Psoas muscle (tissue), 8 donors: ENCODE data around the gene BRPF1. TPM values are rescaled to one million over a fixed set of nuclear protein-coding genes. Genes with fewer than 3 reads are reported as not detected.

Experiments
- ATAC-seq, 4 donors: fragments of 200-7000 bp; cut with Tn5 transposase; one replicate each; pipeline ENCODE4 v1.9.1; 2020; ENCODE audit warnings: moderate library complexity in 3 of 4, mild to moderate bottlenecking in 2 of 4
- DNase-seq, 2 donors: peaks; one replicate each; pipeline ENCODE4 v3.0.0-alpha.2; 2020
- H3K27ac ChIP-seq: fragments of 200-600 bp; one replicate; pipeline ENCODE4 v1.8.0; 2022
- H3K27me3 ChIP-seq, 3 donors: fragments of 200-600 bp in 1 of 3; one replicate each; pipeline versions ENCODE4 v1.6.1 to v1.8.0; 2013 to 2022; ENCODE audit warnings: low read length in 2 of 3, mild to moderate bottlenecking in 2 of 3, moderate library complexity in 1 of 3; ENCODE audit not compliant: insufficient read depth in 3 of 3
- H3K36me3 ChIP-seq, 2 donors: fragments of 200-600 bp in 1 of 2; one replicate each; pipeline versions ENCODE4 v1.6.1 to v1.8.0; 2013 to 2022; ENCODE audit warnings: low read depth in 1 of 2, mild to moderate bottlenecking in 1 of 2, moderate library complexity in 1 of 2; ENCODE audit not compliant: insufficient read depth in 1 of 2
- H3K4me1 ChIP-seq: fragments of 200-600 bp; one replicate; pipeline ENCODE4 v1.8.0; 2022
- H3K4me3 ChIP-seq: fragments of 200-600 bp; one replicate; pipeline ENCODE4 v1.8.0; 2022; ENCODE audit warnings: mild to moderate bottlenecking
- H3K9me3 ChIP-seq: fragments of 200-600 bp; one replicate; pipeline ENCODE4 v1.8.0; 2022
- CTCF ChIP-seq: fragments of 200-600 bp; IDR thresholded peaks from one replicate; pipeline ENCODE4 v1.8.0; 2022; ENCODE audit warnings: antibody characterized with exemption
- WGBS, 3 donors: extraction: QIAGEN DNeasy Blood & Tissue Kit; methylation state at CpG; one replicate each; pipeline versions ENCODE4 v1.1.6 to v1.1.7; 2013; 5-methylcytosine and 5-hydroxymethylcytosine counted together
- intact Hi-C, 2 donors: fragments of 100-400 bp; cut with DNase I; formaldehyde crosslinking; loops; one replicate each; pipeline versions ENCODE4 v1.11.0 to v1.14.2; 2022
- polyA plus RNA-seq, 3 donors: library from polyadenylated mRNA; stranded (reverse); fragments of 200-250 nt; gene quantifications; one replicate each; pipeline ENCODE4 v1.2.3, GENCODE V29; 2013
- total RNA-seq, 4 donors: library from RNA; stranded (reverse); fragmentation: NEBNext Ultra II Directional in 2 of 4; extraction: Animal tissue kit (Norgen Biotek cat#: 25700) in 2 of 4; gene quantifications; one replicate each; pipeline versions ENCODE4 v1.2.1 to v1.2.4, GENCODE V29; 2021 to 2023
- donor health status: healthy with polysubstance abuse.
- donor health status: DM: no; HTN: no; CAD: no; lungs with moderate emphysema.
- donor health status: Bipolar disorder and iron deficiency.
- donor health status: healthy.
- donor health status: DM: yes; HTN: yes; CAD: no.
- donor health status: DM: no; HTN: no; CAD: no.
- donor health status: DM: no; HTN: no; CAD: no.
- donor health status: DM: yes; HTN: yes; CAD: no.

Gene BRPF1
- total and polyA plus RNA-seq, 7 donors = 6.8 to 16.1 (median 9.9) TPM

GRCh38 chr3:9725775-9726515 is 5.6 kb upstream of the BRPF1 start:
- H3K27ac ChIP-seq = no peak overlapping the region
- intact Hi-C loops = no loop called here
- ATAC-seq (no peak), DNase-seq (no peak)
- H3K9me3 ChIP-seq = no peaks in the 10 kb centered on the region
- no peak overlapping the region for H3K4me3 ChIP-seq
- WGBS, 3 donors = 84 to 96% (median 87%) methylated on average over 4 of the region's 4 CpGs
- no peaks in the 10 kb centered on the region for H3K36me3 ChIP-seq
- no peaks in the 10 kb centered on the region for H3K4me1 ChIP-seq
- no peak for TF ChIP-seq CTCF
- no peaks in the 10 kb centered on the region for H3K27me3 ChIP-seq

- H3K27me3 ChIP-seq = no peaks in the 10 kb centered on the region
- intact Hi-C loops = no loop called here
- TF ChIP-seq CTCF = no peak
- no peak for ATAC-seq
- 8 to 14% (median 13%) methylated on average over 11 of the region's 11 CpGs for WGBS, 3 donors
- no peaks in the 10 kb centered on the region for H3K9me3 ChIP-seq
- H3K4me3 ChIP-seq = no peak overlapping the region
- no peak for DNase-seq
- no peaks in the 10 kb centered on the region for H3K36me3 ChIP-seq
- H3K27ac ChIP-seq = no peak overlapping the region
- no peaks in the 10 kb centered on the region for H3K4me1 ChIP-seq
Observed at GRCh38 chr3:9727041-9727595, 4.4 kb upstream of the BRPF1 start.

GRCh38 chr3:9727743-9728142 is 3.8 kb upstream of the BRPF1 start:
- WGBS, 3 donors = 90 to 95% (median 90%) methylated on average over 2 of the region's 2 CpGs
- H3K27me3 ChIP-seq = no peaks in the 10 kb centered on the region
- intact Hi-C loops = no loop called here
- H3K36me3 ChIP-seq = no peaks in the 10 kb centered on the region
- peaks cover 6% of the 10 kb centered on the region for H3K4me1 ChIP-seq
- no peak for ATAC-seq
- no peak for TF ChIP-seq CTCF
- no peak overlapping the region for H3K4me3 ChIP-seq
- no peak overlapping the region for H3K27ac ChIP-seq
- no peaks in the 10 kb centered on the region for H3K9me3 ChIP-seq
- DNase-seq = no peak

GRCh38 chr3:9729419-9729818 is 2.1 kb upstream of the BRPF1 start:
- Histone ChIP-seq H3K27ac (no peak overlapping the region), H3K4me3 (no peak overlapping the region), H3K9me3 (no peaks in the 10 kb centered on the region), H3K27me3 (no peaks in the 10 kb centered on the region), H3K36me3 (peaks cover 0 to 7% of the 10 kb centered on the region in 2 donors), H3K4me1 (peaks cover 17% of the 10 kb centered on the region)
- intact Hi-C loops = no loop called here
- ATAC-seq (no peak), DNase-seq (no peak)
- 42 to 70% (median 57%) methylated on average over 10 of the region's 10 CpGs for WGBS, 3 donors
- no peak for TF ChIP-seq CTCF
